NK-92 treated with Interleukin-12 subunit alpha and Interleukin-12 subunit beta, amount 100 ng/mL, for 24 hours (cell line): ENCODE measurements around the gene LRG1.

Source experiments
- DNase-seq: peaks from one replicate; lab custom pipeline; 2025; lab: John Stamatoyannopoulos, UW

LRG1 gene

DNA sequence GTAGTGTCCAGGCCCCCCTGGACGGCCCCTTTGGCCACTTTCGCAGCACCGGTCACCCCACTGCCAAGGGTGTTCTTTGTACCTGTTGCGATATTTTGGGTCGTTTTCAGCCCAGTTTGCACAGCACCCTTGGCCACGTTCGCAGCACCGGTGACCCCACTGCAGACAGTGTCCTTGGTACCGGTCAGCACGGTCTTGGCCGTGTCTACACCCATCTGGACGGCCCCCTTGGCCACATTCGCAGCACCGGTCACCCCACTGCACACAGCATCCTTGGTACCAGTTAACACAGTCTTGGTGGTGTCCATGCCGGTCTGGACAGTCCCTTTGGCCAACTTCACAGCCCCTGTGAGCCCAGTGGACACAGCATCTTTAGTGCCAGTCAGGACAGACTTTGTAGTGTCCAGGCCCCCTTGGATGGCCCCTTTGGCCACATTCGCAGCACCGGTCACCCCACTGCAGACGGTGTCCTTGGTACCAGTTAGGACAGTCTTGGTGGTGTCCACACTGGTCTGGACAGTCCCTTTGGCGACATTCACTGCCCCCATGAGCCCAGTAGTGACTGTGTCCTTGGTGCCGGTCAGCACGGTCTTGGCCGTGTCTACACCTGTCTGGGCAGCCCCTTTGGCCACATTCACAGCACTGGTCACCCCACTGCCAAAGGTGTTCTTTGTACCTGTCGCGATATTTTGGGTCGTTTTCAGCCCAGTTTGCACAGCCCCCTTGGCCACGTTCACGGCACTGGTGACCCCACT, 28.4 kb downstream of the LRG1 start:
- DNase-seq = no peak

- DNase-seq = no peak
Measured at GRCh38 chr19:4510435-4511255, 29.2 kb downstream of the LRG1 start.

GRCh38 chr19:4508698-4509097, 31.1 kb downstream of the LRG1 start:
- no peak for DNase-seq

GRCh38 chr19:4507804-4508203, 32.0 kb downstream of the LRG1 start:
- DNase-seq = no peak

- no peak for DNase-seq
Measured at GRCh38 chr19:4507150-4507452, 32.7 kb downstream of the LRG1 start.

- no peak for DNase-seq
Measured at GRCh38 chr19:4506449-4507149, 33.2 kb downstream of the LRG1 start.

DNA sequence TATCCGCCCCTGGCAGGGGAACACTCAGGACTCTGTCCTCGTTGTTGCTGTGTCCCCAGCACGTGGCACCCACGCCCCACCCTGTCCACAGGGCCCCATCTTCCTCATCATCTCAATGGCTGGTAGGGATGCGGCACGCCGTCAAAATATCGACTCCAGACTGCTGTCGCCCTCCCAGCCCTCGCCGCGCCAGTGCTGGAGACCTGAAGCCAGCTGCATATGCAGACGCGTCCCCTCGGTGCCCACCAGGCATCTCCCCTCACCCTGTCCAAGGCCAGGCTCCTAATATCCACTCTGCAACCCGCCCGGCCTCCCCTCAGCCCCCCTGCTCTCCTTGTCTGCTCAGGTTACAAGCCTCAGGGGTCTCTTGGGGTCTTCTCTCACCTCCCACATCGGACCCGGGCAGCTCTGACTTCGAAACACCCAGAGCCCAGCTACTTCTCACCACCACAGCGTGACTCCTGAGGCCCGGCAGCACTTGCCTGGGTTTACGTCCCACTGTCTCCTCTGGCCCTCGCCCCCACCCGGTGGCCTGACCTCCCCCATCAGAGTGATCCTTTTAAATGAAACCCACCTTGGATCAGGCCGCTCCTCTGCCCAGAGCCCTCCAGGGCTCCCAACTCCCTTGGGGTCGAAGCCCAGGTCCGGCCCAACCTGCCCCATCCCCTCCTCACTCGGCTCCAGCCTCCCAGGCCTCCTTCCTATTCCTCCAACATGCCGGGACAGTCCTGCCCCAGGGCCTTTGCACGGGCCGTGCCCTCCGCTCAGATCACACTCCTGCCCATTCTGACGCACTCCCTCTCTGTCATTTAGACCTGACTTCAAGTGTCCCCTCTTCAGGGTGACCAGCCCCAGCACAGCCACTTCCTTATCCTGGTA, 34.0 kb downstream of the LRG1 start:
- DNase-seq = no peak

DNA sequence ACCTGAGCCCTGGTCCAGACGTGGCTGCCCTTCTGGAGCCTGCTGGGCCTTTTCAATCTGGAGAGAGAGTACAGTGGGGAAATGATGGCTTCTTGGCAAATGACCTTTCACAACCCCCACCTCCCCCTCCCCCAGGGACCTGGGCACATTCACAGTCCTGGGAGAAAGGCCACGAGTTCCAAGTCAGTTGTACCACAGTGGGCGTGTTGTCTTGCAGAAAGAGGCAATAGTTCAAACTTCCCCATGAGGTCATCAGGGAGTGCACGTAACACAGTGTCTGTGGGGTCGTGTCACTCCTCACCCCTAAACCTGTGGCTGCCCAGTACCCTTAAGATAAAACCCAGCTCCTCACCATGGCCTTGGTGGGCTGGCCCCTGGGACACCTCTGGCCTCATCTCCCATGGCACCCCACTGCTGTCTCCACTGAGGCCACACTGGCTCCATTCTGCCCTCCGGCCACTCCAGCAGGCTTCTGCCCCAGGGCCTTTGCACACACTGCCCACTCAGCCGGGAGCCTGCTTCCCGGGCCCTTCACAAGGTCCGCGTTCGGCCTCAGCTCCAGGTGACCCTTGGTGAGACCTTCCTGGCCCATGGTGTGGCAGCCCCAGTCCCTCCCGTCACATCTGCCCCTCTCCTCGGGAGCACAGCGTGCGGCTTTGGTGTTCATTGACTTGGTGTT, 34.8 kb downstream of the LRG1 start:
- no peak for DNase-seq

DNA sequence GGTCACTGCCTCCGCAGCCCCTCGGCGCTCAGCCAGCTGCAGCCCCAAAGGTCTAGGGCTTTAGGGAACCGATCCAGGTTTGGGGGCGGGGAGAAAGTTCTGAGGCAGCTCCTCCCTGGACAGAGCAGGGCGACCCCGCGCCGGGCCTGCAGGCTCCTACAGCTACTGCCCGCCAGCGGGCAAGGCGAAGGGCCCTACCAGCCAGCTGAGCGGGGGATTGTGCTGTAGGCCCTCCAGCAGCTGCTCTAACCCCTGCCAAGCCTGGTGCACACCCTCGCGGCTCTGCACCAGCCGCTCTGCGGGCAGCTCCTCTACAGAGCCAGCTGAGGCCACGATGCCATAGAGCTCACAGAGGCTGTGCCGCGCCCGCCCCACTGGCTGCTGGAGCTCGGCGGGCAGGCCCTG, 35.5 kb downstream of the LRG1 start:
- DNase-seq = no peak

DNA sequence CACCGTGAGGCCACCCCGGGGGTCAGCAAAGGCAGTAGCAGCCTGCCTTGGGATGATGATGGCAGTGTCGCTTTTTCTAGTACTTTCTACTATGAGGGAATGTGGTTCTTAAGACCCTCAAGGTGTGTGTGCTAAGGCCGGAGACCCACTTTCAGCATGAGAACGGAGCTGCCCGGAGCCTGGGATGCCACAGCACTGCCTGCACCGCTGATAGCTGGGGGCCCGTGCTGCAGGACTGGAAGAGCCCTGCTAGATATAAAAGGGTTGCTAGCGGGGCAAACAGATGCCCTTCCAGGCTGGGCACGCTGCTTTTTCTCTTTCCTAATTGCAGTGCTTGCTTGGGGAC, 36.0 kb downstream of the LRG1 start:
- no peak for DNase-seq

DNA sequence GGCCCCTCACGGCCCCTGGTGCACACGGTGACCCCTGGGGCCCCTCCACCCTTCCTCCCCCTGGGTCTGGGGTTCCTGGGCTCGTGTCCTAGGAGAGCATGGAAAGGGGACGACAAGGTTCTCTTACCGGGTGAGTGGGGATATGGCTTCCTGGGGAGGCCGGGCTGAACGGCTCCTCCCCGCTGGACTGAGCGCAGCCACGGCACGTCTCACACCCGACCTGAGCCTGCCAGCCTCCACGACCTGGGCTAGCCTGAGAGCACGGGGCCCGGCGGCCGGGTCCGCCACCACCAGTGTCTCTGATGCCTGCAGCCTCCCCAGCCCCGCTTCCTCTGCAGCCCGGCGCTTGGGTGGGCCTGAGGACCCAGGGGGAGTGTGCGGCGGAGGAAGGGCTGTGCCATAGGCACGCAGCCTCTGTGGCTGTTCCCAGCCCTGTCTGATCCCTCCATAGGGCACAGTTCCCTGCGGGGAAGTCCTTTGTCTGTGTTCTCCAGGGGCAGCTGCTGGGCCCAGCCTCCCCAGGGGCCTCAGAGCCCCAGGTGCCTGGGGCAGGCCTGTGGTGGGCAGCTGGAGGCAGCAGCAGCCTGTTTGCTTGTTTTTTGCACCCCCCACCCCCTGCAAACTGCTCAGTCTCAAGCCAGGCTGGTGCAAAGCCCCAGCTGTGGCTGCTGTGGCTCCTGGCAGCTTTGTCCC, 36.6 kb downstream of the LRG1 start:
- no peak for DNase-seq

GRCh38 chr19:4502282-4503131, 37.3 kb downstream of the LRG1 start:
- no peak for DNase-seq

GRCh38 chr19:4501691-4502090, 38.1 kb downstream of the LRG1 start:
- DNase-seq = no peak

DNA sequence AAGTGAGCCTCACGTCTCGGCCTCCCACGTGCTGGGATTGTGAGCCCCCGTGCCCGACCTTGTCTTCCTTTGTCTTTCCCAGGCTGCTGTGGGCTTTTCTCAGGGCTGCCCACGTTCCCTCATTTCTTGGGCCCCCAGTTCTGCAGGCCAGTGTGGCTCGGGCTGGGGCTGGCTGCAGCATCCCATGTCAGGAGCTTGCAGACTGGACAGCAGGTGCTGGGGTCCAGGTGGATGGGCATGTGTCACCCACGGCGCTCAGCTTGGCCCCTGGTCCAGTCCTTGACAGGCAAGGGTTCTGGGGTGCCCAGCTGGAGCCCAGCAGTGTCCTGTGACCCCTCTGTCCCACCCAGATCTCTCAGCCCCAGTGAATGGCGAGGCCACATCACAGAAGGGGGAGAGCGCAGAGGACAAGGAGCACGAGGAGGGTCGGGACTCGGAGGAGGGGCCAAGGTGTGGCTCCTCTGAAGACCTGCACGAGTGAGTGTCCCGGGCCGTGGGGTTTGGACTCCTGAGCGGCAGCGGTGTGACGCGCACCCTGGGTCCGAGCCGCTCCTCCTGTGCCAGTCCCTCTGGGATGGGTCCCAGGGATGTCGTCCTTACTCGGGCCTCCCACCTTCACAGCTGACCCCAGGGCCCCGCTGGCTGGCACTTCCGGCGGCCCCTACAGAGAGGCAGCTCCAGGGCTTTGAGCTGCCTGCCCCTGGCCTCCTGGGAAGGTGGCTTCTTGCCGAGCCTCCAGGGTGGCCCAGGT, 38.8 kb downstream of the LRG1 start:
- DNase-seq = no peak

- no peak for DNase-seq
Measured at GRCh38 chr19:4499855-4500254, 40.0 kb downstream of the LRG1 start.

GRCh38 chr19:4499318-4499717, 40.5 kb downstream of the LRG1 start:
- DNase-seq = no peak

- DNase-seq = no peak
Measured at GRCh38 chr19:4498694-4499093, 41.1 kb downstream of the LRG1 start.

- DNase-seq = no peak
Measured at GRCh38 chr19:4497770-4498389, 42.0 kb downstream of the LRG1 start.

DNA sequence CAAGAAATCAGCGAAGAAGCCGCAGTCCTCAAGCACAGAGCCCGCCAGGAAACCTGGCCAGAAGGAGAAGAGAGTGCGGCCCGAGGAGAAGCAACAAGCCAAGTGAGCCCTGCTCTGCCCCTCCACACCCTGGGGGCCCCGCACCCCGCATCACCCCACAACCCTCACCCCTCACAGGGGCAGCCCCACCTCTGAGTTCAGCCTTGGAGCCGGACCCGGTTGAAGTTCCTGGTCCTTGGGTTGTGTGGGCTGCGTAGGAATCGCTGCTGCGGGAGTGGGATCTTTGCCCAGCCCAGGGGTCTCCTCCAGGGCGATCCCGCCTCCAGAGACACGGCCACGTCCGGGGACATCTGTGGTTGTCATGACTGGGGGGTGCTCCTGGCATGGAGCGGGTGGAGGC, 43.5 kb downstream of the LRG1 start:
- DNase-seq = no peak
